PC-9 (cell line): ENCODE data around the gene TRPM4.

Experiments
- EZH2 ChIP-seq: fragments of 200-600 bp; sonication (generic); IDR thresholded peaks from 2 replicates; pipeline ENCODE4 v1.8.0; 2017; ENCODE audit warnings: antibody characterized with exemption, low read depth
- TF ChIP-seq, protein P1 (sequence below): fragments of 200-600 bp; sonication (generic); conservative IDR thresholded peaks from 2 replicates; pipeline ENCODE4 v1.6.1; 2017; ENCODE audit warnings: mixed run types, antibody characterized with exemption, mild to moderate bottlenecking, moderate library complexity

DNA sequence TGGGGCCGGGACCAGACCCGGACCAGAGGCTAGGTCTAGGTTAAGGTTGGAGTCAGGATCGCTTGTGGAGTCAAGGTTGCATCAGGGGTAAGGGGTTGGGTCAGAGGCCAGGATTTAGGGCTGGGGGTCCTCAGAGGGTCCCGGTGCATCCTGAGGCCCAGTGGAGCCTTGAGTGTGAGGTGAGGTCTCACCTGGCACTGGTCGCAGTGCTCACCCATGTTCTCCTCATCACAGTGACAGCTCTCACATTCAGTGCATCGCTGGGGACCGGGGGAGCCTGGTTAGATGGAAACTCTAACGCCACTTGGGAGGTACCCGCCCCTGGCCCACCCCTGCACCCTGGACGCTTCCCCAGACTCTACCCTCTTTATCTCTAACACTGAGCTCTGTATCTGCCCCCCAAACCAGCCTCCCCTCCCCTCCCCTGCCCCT is 5.5 kb upstream of the TRPM4 start:
- TF ChIP-seq, protein P1, sequence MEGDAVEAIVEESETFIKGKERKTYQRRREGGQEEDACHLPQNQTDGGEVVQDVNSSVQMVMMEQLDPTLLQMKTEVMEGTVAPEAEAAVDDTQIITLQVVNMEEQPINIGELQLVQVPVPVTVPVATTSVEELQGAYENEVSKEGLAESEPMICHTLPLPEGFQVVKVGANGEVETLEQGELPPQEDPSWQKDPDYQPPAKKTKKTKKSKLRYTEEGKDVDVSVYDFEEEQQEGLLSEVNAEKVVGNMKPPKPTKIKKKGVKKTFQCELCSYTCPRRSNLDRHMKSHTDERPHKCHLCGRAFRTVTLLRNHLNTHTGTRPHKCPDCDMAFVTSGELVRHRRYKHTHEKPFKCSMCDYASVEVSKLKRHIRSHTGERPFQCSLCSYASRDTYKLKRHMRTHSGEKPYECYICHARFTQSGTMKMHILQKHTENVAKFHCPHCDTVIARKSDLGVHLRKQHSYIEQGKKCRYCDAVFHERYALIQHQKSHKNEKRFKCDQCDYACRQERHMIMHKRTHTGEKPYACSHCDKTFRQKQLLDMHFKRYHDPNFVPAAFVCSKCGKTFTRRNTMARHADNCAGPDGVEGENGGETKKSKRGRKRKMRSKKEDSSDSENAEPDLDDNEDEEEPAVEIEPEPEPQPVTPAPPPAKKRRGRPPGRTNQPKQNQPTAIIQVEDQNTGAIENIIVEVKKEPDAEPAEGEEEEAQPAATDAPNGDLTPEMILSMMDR, result no peak
- TF ChIP-seq EZH2, result no peak
